Smooth muscle cell (in vitro differentiated cells): ENCODE results near the gene CD82. TPM values are rescaled to one million over a fixed set of nuclear protein-coding genes. Genes with fewer than 3 reads are reported as not detected.

Experiments
- DNase-seq: peaks from one replicate; lab custom pipeline; 2025; ENCODE audit not compliant: unreplicated experiment; lab: John Stamatoyannopoulos, UW
- H2AFZ ChIP-seq: fragments of 200-600 bp; sonication (generic); 2 replicates; pipeline ENCODE4 v1.6.0; 2016; ENCODE audit warnings: antibody characterized with exemption, low read depth, mild to moderate bottlenecking
- H3F3A ChIP-seq: fragments of 200-600 bp; sonication (generic); 2 replicates; pipeline ENCODE4 v1.6.0; 2017; ENCODE audit warnings: antibody characterized with exemption, low read depth
- H3K27ac ChIP-seq: fragments of 200-600 bp; sonication (generic); 2 replicates; pipeline ENCODE4 v1.5.1; 2016; ENCODE audit warnings: low read depth, mild to moderate bottlenecking
- H3K27me3 ChIP-seq: fragments of 200-600 bp; sonication (generic); 2 replicates; pipeline ENCODE4 v1.6.1; 2016; ENCODE audit warnings: low read depth, mild to moderate bottlenecking
- H3K36me3 ChIP-seq: fragments of 200-600 bp; sonication (generic); 2 replicates; pipeline ENCODE4 v1.5.1; 2016; ENCODE audit warnings: low read depth
- H3K4me1 ChIP-seq: fragments of 200-600 bp; sonication (generic); 2 replicates; pipeline ENCODE4 v1.5.1; 2016; ENCODE audit warnings: low read depth
- H3K4me2 ChIP-seq: fragments of 200-600 bp; sonication (generic); 2 replicates; pipeline ENCODE4 v1.6.0; 2016; ENCODE audit warnings: mild to moderate bottlenecking
- H3K4me3 ChIP-seq: fragments of 200-600 bp; sonication (generic); 2 replicates; pipeline ENCODE4 v1.5.1; 2016; ENCODE audit warnings: mild to moderate bottlenecking
- H3K79me2 ChIP-seq: fragments of 200-600 bp; sonication (generic); 2 replicates; pipeline ENCODE4 v1.6.0; 2016; ENCODE audit warnings: low read depth, mild to moderate bottlenecking
- H3K9ac ChIP-seq: fragments of 200-600 bp; sonication (generic); 2 replicates; pipeline ENCODE4 v1.6.0; 2016; ENCODE audit warnings: low read depth
- H3K9me3 ChIP-seq: fragments of 200-600 bp; sonication (generic); replicated peaks from 2 replicates; pipeline ENCODE4 v1.5.1; 2016; ENCODE audit warnings: low read depth
- H4K20me1 ChIP-seq: fragments of 200-600 bp; sonication (generic); 2 replicates; pipeline ENCODE4 v1.6.0; 2016; ENCODE audit warnings: low read depth
- WGBS: methylation state at CpG from one replicate; pipeline ENCODE4 v1.1.7; 2016; ENCODE audit warnings: low lambda C conversion rate; 5-methylcytosine and 5-hydroxymethylcytosine counted together
- polyA plus RNA-seq: library from polyadenylated mRNA; unstranded; fragments of >200 nt; fragmentation: Nextera tagmentation; extraction: Ambion mirVana; gene quantifications from 2 replicates; pipeline ENCODE4 v1.2.1, GENCODE V29; 2016
- total RNA-seq: library from RNA; depleted of rRNA; stranded (reverse); fragments of >200 nt; gene quantifications from 2 replicates; pipeline ENCODE4 v1.2.3, GENCODE V29; 2014
- TF ChIP-seq, protein P1 (sequence below): fragments of 200-600 bp; sonication (generic); IDR thresholded peaks from 2 replicates; pipeline ENCODE4 v1.5.1; 2017; ENCODE audit warnings: borderline replicate concordance, mild to moderate bottlenecking, antibody characterized with exemption; ENCODE audit not compliant: insufficient read depth, poor library complexity, severe bottlenecking

The CD82 gene
- total and polyA plus RNA-seq, 2 experiments from 2014 or later, result 58.6 to 270 TPM

GRCh38 chr11:44574610-44575287 lies 9.3 kb downstream of the CD82 start:
- 44% methylated on average over 5 of the region's 5 CpGs for WGBS
- DNase-seq, result no peak
- TF ChIP-seq, protein P1, sequence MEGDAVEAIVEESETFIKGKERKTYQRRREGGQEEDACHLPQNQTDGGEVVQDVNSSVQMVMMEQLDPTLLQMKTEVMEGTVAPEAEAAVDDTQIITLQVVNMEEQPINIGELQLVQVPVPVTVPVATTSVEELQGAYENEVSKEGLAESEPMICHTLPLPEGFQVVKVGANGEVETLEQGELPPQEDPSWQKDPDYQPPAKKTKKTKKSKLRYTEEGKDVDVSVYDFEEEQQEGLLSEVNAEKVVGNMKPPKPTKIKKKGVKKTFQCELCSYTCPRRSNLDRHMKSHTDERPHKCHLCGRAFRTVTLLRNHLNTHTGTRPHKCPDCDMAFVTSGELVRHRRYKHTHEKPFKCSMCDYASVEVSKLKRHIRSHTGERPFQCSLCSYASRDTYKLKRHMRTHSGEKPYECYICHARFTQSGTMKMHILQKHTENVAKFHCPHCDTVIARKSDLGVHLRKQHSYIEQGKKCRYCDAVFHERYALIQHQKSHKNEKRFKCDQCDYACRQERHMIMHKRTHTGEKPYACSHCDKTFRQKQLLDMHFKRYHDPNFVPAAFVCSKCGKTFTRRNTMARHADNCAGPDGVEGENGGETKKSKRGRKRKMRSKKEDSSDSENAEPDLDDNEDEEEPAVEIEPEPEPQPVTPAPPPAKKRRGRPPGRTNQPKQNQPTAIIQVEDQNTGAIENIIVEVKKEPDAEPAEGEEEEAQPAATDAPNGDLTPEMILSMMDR, result no peak

GRCh38 chr11:44575288-44575672 lies 9.8 kb downstream of the CD82 start:
- H3K36me3 ChIP-seq, result no peaks in the 10 kb centered on the region
- peaks cover 20% of the 10 kb centered on the region for H3K4me1 ChIP-seq
- TF ChIP-seq, protein P1, result no peak
- H3K9ac ChIP-seq, result peak overlapping the region; percentile 91
- H3F3A ChIP-seq, result no peaks in the 10 kb centered on the region
- H4K20me1 ChIP-seq, result peaks cover 13% of the 10 kb centered on the region
- H3K27ac ChIP-seq, result peak overlapping the region; percentile 99
- H3K9me3 ChIP-seq, result no peaks in the 10 kb centered on the region
- no peak overlapping the region for H3K4me3 ChIP-seq
- H3K4me2 ChIP-seq, result peak overlapping the region; percentile 81
- 65% methylated on average over 2 of the region's 2 CpGs for WGBS
- DNase-seq, result no peak
- no peaks in the 10 kb centered on the region for H3K27me3 ChIP-seq
- no peak overlapping the region for H2AFZ ChIP-seq
- H3K79me2 ChIP-seq, result peaks cover 34% of the 10 kb centered on the region

More at GRCh38 chr11:44574610-44575287, 9.3 kb downstream of the CD82 start:
- peak overlapping the region; percentile 99 for H3K27ac ChIP-seq
- peaks cover 20% of the 10 kb centered on the region for H3K4me1 ChIP-seq
- no peaks in the 10 kb centered on the region for H3K9me3 ChIP-seq
- no peak overlapping the region for H3K4me3 ChIP-seq
- peaks cover 13% of the 10 kb centered on the region for H4K20me1 ChIP-seq
- H2AFZ ChIP-seq, result no peak overlapping the region
- peak overlapping the region; percentile 81 for H3K4me2 ChIP-seq
- peaks cover under 1% of the 10 kb centered on the region for H3F3A ChIP-seq
- H3K9ac ChIP-seq, result peak overlapping the region; percentile 91
- no peaks in the 10 kb centered on the region for H3K36me3 ChIP-seq
- peaks cover 34% of the 10 kb centered on the region for H3K79me2 ChIP-seq
- no peaks in the 10 kb centered on the region for H3K27me3 ChIP-seq

- peaks cover 34% of the 10 kb centered on the region for H3K79me2 ChIP-seq
- no peaks in the 10 kb centered on the region for H3K27me3 ChIP-seq
- no peak for DNase-seq
- no peak overlapping the region for H2AFZ ChIP-seq
- no peak overlapping the region for H3K4me3 ChIP-seq
- H3K4me2 ChIP-seq, result peak overlapping the region; percentile 81
- TF ChIP-seq, protein P1, result no peak
- H3K4me1 ChIP-seq, result peaks cover 20% of the 10 kb centered on the region
- no peaks in the 10 kb centered on the region for H3K9me3 ChIP-seq
- peaks cover 13% of the 10 kb centered on the region for H4K20me1 ChIP-seq
- WGBS, result 84% methylated on average over 5 of the region's 5 CpGs
- H3F3A ChIP-seq, result no peaks in the 10 kb centered on the region
- no peak overlapping the region for H3K9ac ChIP-seq
- no peaks in the 10 kb centered on the region for H3K36me3 ChIP-seq
- H3K27ac ChIP-seq, result peak overlapping the region; percentile 99
Observed at GRCh38 chr11:44575962-44576361, 10.5 kb downstream of the CD82 start.

DNA sequence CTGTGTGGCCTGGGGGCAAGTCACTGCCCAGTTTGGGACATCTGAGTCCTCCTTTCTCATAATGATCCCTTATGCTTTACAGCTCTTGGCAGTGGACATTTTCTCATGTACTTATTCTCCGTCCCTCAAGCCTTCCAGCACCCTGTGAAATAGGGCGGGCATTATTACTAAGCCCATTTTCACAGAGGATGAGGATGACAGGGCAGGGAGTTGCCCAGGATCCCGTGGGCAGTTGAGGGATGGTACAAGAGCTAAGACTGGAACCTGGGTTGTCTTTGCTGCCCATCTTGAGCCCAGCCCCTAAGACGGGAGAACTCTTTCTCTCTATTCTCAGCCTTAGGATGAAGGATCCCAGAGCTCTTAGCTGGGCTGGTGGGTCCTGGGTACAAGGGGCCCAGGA lies 11.2 kb downstream of the CD82 start:
- Histone ChIP-seq H3K27me3 (no peaks in the 10 kb centered on the region), H3K4me3 (no peak overlapping the region), H3K4me1 (peaks cover 19% of the 10 kb centered on the region), H3F3A (no peaks in the 10 kb centered on the region), H4K20me1 (peaks cover 13% of the 10 kb centered on the region), H3K79me2 (peaks cover 28% of the 10 kb centered on the region), H3K36me3 (no peaks in the 10 kb centered on the region), H3K9me3 (no peaks in the 10 kb centered on the region), H3K27ac (no peak overlapping the region), H2AFZ (no peak overlapping the region), H3K4me2 (no peak overlapping the region), H3K9ac (no peak overlapping the region)
- TF ChIP-seq, protein P1, result no peak
- 85% methylated on average over 4 of the region's 4 CpGs for WGBS
- DNase-seq, result no peak
